ENCODE measurements around the gene SNX30.

The SNX30 gene

DNA sequence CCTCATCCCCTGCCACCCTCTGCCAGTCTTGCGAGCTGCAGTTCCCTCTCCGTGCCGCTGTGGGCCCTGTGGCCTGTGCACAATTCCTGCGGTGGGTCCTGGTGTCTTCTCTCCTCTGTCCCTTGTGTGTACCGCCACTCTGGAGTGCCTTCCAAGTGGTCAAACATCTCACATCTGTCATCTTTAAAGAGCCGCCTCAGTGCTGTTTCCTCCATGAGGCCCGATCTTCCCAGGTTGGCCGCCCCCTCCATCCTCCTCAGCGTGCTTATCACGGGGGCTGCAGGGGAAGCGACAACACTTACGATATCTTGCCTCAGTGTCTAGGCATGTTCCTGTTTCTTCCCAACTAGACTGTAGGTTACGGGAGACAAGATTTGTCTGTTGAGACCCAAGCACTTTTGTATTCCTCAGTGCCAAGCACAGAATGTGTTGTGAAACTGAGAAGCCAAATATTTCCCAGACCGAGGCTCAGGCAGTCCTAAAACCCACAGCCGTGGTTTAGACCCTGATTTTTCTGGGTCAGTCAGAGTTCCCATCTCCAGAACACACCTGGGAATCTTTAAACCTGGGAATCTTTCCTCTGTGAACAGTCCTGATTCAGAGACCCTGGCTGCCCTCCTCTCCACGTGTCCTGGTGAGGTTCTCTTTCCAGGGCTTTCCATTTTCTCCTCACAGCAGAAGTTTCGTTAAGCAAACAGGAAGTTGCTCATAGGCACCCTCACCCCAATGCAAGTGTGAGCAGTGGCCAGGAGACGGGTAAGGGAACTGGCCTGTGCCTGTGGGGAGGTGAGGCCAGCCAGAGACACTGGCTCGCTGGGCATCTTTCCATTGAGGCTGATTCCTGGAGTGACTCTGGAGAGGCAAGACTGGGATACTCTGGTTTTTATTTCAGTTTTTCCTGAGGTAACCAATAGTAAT is 111.3 kb downstream of the SNX30 start:
- no peak for DNase-seq

DNA sequence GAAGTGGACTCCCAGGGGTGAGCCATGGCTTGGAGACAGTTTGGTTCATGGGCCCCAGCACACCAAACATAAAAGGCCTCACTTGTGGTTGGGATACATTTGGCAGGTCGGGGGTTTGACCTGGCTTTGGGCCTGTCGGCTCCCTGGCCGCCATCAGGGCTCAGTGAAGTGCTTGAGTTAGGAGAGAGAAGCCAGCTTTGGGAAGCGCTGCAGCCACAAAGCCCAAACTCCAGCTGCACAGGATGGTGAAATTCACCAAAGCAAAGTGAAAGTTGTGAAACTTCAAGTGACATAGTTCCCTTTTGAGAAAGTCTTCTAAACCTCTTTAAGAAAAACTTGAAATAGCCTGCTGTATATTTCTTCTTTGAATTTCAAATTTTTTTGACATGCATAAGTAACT is 112.7 kb downstream of the SNX30 start:
- DNase-seq = no peak

DNA sequence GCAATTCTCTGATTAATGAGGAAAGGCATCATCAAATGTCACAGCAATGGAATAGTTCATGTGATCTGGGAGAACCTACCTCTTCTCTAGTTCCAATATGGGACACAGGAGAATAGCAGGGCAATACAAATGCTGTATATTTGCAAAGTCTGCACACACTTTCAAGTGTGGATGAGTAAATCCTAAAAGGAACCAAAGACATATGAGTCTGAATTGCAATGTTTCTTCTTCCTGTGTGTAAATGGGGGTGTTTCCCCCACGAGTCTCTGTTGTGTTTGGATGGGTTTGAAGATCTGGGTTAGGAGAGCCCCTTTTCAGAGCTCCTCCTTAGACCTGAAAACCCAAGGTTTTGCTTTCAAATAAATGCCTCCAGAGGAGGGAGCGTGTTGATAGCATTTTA is 113.2 kb downstream of the SNX30 start:
- DNase-seq = no peak

DNA sequence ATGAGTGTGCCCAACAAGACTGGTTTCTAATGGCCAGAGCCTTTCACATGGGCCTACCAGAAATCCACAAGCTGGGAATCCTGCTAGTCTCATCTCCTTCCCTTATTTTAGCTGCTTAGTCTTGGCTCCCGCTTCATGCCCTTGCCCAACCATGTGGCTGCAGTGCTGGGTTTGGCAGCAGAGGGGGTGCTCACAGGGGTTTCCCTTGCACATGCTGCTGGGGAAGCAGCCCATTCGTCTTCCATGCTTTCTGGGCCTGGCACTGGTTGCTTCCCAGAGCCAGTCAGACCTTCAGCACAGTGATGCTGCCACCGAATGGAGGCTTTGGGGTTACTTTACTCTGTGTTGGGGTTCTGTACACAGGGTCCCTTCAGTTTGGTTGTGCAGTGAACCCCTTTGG is 113.8 kb downstream of the SNX30 start:
- DNase-seq = no peak

DNA sequence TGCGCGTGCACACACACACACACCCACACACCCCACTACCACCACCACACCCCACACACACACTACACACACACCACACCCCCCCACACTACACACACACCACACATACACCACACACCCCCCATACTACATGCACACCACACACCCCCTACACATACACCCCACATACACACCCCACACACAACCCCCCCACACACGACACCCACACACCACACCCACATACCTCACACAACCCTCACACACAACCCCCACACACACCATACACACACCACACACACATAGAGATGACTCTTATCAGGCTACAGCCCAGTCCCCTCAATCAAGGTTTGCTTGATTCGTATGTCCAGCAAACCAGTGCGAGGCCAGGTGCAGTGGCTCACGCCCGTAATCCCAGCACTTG is 114.4 kb downstream of the SNX30 start:
- DNase-seq = no peak

DNA sequence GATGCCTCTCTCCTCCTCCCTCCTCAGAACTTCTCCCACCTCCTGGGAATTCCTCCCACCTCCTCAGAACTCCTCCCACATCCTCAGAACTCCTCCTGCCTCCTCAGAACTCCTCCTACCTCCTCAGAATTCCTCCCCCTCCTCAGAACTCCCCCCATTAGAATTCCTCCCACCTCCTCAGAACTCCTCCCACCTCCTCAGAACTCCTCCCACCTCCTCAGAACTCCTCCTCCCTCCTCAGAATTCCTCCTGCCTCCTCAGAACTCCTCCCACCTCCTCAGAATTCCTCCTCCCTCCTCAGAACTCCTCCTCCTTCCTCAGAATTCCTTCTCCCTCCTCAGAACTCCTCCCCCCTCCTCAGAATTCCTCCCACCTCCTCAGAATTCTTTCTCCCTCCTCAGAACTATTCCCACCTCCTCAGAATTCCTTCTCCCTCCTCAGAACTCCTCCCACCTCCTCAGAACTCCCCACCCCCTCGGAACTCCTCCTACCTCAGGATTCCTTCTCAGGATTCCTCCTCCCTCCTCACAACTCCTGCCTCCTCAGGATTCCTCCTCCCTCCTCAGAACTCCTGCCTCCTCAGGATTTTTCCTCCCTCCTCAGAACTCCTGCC is 116.2 kb downstream of the SNX30 start:
- DNase-seq = no peak

DNA sequence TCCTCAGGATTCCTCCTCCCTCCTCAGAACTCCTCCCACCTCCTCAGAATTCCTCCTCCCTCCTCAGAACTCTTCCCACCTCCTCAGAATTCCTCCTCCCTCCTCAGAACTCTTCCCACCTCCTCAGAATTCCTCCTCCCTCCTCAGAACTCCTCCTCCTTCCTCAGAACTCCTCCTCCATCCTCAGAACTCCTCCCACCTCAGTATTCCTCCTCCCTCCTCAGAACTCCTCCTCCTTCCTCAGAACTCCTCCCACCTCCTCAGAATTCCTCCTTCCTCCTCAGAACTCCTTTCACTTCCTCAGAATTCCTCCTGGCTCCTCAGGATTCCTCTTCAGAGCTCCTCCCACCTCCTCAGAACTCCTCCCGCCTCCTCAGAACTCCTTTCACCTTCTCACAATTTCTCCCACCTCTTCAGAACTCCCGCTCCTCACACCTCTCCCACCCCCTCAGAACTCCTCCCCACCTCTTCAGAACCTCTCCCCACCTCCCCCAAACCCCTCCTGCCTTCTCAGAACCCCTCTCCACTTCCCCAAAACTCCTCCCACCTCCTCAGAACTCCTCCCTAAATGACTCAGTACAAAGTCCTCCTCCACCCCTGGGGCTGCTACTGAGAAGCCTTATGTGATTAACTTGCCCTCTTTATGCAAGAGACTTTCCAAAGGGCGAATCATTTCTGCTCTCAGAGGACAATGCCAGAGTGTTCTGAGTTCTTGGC is 116.9 kb downstream of the SNX30 start:
- DNase-seq = no peak

DNA sequence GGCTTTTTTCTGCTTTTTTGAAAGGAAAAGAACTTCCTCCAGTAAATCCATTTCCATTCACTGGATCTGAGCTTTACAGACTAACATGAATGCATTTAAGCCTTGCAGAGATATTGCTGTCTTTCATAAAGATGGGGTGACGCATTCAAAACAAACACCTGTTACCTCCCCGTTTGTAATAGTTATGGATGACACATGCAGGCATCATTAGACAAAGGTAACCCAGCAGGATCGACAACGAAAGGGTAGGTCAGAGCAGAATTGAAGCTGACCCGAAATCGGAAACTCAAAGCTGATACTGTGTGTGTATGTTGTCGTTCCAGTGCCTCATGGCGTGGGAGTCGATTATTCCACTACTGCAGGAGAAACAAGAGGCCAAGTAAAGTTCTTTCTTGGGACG is 117.9 kb downstream of the SNX30 start:
- no peak for DNase-seq

DNA sequence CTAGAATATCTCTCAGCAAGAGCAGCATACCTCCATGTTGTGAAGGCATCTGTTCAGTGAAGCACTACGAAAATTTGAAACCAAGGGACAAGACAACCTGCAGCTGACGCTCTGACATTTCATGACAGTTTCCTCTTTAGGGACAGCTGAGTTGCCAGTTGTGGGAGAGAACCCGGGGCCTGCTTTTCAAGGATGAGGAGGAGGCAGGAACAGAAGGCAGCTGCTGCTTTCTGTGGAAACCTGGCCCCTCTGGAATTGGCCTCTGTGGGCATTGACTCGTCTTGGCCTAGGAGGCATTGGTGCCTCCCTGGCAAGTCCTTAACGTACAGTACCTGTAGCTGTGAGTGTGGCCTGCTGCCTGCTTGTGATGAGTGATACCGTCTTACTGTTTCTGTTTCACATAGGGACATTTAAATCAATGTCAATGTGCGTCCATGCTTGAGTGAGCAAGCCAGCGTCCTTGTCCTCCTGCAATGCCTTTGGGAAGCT is 118.5 kb downstream of the SNX30 start:
- no peak for DNase-seq

DNA sequence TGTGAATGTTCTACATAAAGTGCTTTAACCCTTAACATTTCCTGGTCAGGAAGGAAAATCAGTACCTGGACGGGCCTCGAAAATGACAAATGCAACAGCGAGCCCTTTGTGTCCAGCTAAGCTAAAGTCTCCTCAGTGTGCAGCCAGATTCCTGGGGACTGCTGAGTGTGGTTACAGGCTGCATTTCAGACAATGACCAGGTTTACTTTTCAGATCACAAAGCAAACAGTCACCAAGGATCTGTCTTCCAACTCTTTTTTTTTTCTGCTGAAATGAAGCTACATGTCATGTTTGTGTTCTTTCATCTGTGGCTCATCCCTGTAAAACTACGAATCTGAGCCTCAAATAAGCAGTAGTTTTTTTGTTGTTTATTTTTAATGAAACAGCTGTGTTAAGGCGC is 119.4 kb downstream of the SNX30 start:
- DNase-seq = no peak

DNA sequence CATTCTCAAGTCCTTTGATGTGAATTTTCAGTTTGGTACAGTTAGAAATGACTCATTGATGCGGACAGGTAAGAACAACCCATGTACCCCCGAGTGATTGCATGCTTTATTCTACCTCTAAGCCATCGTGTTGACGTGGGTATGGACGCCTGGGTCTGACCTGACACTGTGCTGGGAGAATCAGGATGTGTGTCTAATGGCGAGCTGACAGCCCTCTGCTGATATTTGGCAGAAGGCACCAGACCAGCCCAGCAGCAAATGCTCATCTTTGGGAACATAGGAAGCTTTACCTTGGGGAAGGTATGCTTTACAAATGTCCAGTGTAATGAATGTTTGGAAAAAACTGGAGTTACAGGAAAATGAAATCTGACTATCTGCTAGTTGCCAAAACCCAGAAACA is 120.0 kb downstream of the SNX30 start:
- no peak for DNase-seq

DNA sequence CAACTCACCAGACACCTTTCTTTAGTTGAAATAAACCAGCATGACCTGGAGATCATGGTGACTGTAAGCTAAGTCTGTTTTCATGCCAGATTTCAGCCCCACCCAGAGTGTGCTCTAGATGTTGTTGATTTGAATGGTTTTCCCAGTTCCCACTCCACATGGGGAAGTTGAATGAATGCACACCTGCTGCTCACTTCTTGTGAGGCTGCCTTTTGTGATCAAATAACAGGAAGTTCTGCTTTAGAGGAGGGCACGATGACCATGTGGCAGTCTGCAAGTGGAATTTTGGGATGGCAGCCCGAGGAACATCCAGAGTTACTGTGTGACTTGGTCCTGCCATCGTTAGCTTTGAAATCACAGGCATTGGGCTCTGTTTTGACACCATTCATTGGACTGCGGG is 121.5 kb downstream of the SNX30 start:
- DNase-seq = no peak

DNA sequence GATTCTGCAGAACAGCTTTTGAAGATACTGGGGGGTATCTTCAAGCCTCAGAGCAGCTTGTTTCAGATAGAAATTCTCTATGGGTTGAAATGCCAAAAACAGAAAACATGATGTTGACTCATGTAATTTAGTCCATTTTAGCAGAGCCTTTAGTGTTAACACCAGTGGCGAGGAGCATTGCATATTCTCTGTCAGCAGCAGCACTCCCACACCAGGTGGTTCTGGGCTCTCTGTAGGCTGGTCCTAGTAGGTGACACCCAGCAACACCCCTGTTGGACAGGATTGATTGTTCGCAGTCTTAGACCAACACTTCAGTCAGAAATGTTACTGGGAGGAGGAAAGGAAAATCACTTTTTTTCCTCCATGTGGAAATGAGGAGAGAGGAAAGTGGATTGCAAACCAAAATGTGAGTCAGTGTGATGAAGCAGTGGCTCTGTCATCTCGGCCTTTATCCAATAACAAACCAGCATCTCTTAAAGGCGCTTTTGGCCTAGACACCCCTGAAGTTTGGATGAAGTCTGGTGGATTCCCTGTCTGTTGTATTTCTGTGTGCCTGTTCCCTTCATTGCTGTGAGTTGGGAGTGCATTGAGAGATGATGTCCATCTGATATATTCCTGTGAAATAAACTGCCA is 123.3 kb downstream of the SNX30 start:
- no peak for DNase-seq

DNA sequence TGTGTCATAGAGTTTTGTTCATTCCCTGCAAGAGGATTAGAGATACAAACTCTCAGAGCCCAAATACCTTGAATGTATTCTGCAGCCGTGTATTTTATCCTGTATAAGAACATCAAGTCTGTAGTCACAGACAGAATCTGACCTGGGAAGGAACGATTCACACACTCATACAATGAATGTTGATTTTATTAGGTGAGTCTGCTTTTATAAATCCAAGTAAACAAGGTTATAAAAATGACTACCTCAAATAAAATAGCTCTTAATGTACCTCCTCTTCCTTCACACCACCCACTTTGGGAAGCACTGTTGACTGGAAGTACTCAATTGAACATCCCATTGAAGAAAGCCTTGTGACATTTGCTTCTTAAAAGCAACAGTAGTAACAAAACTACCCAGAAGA is 128.2 kb downstream of the SNX30 start:
- no peak for DNase-seq

DNA sequence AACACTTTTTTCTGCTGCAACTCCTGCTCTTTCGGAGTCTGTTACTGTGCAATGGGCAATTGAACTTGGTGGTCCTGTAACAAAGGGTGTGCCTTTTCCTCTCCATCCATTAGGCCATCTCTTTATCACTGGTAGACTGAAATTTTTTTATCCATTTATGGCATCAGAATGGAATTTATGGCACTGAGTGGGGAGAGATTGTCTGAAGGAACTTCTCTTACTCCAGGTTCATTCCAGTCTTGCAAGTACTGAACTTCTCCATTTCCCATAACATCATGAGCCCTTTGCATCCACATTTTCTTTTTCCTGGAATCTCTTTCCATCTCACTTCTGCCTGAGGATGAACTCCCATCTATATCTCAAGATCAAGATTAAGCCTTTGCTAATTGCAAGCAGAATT is 130.1 kb downstream of the SNX30 start:
- DNase-seq = no peak

DNA sequence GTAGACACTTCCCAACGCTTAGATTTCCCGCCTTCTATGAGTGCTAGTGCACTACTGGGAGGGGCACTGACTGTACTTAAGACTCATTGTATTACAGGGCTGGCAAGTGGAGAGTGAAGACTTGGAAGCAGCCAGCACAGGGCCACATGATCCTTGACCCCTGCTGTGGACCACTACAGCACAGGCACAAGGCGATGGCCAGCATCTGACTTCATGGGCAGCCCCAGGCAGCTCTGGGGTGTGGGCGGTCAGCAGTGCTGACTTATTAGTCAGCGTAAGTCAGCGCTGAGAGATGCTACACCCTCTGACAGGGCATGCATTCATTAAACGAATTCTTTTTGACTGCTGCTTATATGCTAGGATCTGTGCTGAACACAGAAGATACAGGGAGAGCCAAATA is 130.8 kb downstream of the SNX30 start:
- DNase-seq = no peak

DNA sequence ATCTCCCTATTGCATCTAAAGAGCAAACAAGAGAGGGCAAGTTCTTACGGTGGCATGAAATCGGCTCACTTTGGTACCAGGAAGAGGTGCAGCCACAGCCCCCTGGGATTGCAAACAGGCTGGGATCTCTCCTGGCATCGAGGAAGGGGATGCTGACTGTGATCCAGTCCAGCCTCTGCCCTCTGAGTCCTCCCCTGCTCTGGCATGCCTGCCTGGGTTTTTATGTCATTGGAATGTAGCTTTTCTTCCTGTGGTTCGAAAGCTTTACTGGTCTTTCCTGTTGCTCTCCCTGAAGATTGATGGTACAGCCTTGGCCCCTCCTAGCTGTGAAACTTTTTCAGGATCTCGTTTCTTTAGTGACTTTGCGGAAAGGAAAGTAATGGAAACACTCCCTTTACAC is 133.5 kb downstream of the SNX30 start:
- no peak for DNase-seq

DNA sequence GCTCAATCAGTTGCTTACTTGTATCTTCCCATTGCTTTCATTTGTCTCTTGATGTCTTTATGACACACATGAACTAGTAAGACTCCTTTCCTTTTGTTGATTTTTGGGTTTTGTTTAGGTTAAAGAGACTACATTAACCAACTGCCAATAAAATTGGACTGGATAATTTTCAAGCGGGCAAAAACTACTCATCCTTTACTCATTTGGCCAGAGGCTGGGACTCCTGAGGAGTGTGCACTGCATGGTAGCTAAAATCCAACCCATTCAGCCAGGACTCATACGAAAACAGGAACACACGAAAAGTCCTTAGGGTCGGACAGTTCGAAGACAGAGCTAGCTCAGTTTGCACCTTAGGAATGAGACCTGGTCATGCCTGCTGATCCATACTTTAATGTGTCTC is 134.2 kb downstream of the SNX30 start:
- DNase-seq = no peak

DNA sequence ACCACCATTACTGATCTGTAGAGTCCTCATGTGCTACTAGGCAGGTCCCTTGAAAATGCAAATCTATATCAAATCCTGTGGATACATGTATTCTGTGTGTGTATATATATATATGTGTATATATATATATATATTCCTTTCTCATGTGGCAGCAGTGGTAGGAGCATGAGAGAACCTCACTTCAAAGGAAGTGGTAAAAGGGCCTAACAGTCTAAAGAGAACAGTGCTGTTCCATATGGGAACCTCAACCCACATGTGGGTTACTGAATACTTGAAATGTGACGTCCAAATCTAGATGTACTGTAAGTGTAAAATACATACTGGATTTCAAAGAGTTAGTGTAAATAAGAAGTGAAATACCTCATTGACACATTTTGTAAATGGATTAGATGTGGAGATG is 134.8 kb downstream of the SNX30 start:
- no peak for DNase-seq

DNA sequence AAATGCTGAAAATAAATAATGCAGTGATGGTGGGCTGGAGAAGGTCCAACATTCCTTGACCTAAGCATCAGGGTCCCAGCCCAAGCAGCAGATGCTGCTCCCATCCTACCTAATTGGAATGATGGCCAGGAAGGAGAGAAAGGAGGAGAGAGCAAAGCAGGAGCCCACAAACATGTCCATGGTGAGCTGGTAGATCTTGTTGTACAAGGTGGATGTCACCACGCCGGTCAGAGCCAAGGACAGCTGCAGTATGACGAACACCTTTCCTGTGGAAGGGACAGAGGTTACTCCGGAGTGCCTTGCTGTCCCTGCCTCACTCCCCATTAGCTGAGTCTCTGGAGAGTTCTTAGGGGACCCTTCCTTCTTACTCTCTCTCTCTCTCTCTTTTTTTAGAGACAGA is 135.8 kb downstream of the SNX30 start:
- DNase-seq = no peak

DNA sequence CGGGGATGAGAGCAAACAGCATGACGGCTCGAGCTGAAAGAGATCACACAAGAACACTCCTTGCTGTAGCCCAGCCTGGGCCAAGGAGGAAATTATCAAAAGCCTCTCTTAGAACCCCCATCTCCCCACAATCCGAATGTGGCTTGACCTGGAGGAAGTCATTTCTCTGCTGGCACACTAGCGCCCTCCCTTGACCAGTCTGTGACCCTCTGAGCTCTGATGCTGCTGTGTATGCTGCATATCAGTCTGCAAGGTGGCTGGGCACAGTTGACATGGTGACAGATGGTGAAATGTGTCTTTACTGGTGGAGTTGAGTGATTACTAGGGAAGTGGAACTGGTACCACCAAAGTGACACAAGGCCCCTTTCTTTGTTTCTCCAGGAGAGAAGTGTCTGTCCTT is 136.8 kb downstream of the SNX30 start:
- no peak for DNase-seq

DNA sequence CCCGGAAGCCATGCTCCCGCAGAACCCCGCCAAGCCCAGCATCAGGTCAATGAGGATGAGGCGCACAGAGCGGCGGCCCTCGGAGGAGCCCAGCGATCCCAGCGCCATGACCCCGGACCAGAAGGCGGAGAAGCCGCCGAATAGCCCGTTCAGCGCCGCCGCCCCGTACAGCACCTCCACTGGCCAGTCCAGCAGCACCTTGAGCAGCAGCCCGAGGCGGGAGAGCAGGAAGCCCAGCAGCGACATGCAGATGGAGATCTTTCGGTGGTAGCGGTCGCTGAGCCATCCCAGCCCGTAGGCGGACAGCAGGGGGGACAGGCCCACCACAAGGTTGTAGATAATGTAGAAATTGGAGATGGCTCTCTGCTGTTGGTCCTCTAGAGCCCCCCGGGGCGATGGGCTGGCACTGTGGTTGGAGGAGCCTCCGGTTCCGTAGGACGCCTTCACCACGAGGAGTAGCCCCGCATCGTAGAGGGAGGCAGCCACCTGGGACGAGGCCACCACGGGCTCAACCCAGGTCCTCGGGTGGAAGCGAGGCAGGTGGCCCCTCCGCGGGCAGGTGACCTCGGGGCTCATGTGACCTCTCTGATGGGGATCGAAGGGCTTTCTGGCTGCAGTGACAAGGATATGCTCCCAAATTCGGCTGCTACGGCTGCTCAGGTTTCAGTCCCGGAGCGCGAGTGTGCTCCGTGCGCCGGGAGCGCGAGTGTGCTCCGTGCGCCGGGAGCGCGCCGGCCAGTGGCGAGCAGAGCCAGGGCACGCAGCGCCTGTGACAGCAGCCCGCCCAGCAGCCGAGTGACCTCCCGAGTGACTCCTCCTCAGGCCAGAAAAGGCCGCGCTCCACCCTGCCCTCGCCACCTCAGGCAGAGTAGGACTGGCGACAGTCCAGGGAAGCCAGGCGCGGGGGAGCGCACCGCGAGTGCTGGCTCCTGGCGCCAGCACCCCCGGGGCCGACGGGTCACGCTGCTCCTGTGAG is 139.8 kb downstream of the SNX30 start, which contains the start of gene SLC46A2:
SLC46A2 (minus strand) TSS at position 771 of the 976 bp plus-strand sequence; CDS start at position 576, 195 bp downstream.
- no peak for DNase-seq
